IMR-90 (cell line): ENCODE results near the gene RNF215.

Experiments
- BHLHE40 ChIP-seq: fragments of 150-350 bp; IDR thresholded peaks from 2 replicates; pipeline ENCODE4 v1.6.1; 2016; ENCODE audit warnings: mild to moderate bottlenecking, low read depth, low read length
- CEBPB ChIP-seq: IDR thresholded peaks from 2 replicates; pipeline ENCODE4 v1.6.1; 2012; ENCODE audit warnings: low read depth, low read length, improper control_type of control experiment
- CHD1 ChIP-seq: IDR thresholded peaks from 2 replicates; pipeline ENCODE4 v1.6.1; 2012; ENCODE audit warnings: low read depth, low read length, improper control_type of control experiment
- FOS ChIP-seq: fragments of 150-350 bp; IDR thresholded peaks from 2 replicates; pipeline ENCODE4 v1.6.1; 2016; ENCODE audit warnings: low read depth, low read length
- MAFK ChIP-seq: IDR thresholded peaks from 2 replicates; pipeline ENCODE4 v1.6.1; 2012; ENCODE audit warnings: low read depth, low read length, improper control_type of control experiment
- MXI1 ChIP-seq: IDR thresholded peaks from 2 replicates; pipeline ENCODE4 v1.6.1; 2012; ENCODE audit warnings: low read depth, mild to moderate bottlenecking, low read length, moderate library complexity, borderline replicate concordance
- POLR2A ChIP-seq: IDR thresholded peaks from 2 replicates; pipeline ENCODE4 v1.6.1; 2012; ENCODE audit warnings: mild to moderate bottlenecking, low read depth, low read length
- RAD21 ChIP-seq: IDR thresholded peaks from 2 replicates; pipeline ENCODE4 v1.6.1; 2012; ENCODE audit warnings: low read length, improper control_type of control experiment
- RCOR1 ChIP-seq: IDR thresholded peaks from 2 replicates; pipeline ENCODE4 v1.6.1; 2012; ENCODE audit warnings: mild to moderate bottlenecking, low read length, improper control_type of control experiment; ENCODE audit not compliant: insufficient replicate concordance
- RFX5 ChIP-seq: IDR thresholded peaks from 2 replicates; pipeline ENCODE4 v1.8.0; 2012; ENCODE audit warnings: low read depth, mild to moderate bottlenecking, low read length, moderate library complexity
- SMC3 ChIP-seq: fragments of 150-350 bp; IDR thresholded peaks from 2 replicates; pipeline ENCODE4 v1.6.1; 2016; ENCODE audit warnings: low read depth, mild to moderate bottlenecking, antibody characterized with exemption, low read length, moderate library complexity
- TF ChIP-seq, protein P1 (sequence below): conservative IDR thresholded peaks from 2 replicates; pipeline ENCODE4 v1.5.1; 2012; ENCODE audit warnings: mild to moderate bottlenecking, low read depth, low read length, improper control_type of control experiment
- TF ChIP-seq, protein P2 (sequence below): fragments of 150-350 bp; IDR thresholded peaks from 2 replicates; pipeline ENCODE4 v1.6.1; 2017; ENCODE audit warnings: mild to moderate bottlenecking, antibody characterized with exemption, low read length, low read depth
- TF ChIP-seq, protein P3 (sequence below): fragments of 150-350 bp; IDR thresholded peaks from 2 replicates; pipeline ENCODE4 v1.6.1; 2016; ENCODE audit warnings: low read depth, mild to moderate bottlenecking, low read length, moderate library complexity, borderline replicate concordance

DNA sequence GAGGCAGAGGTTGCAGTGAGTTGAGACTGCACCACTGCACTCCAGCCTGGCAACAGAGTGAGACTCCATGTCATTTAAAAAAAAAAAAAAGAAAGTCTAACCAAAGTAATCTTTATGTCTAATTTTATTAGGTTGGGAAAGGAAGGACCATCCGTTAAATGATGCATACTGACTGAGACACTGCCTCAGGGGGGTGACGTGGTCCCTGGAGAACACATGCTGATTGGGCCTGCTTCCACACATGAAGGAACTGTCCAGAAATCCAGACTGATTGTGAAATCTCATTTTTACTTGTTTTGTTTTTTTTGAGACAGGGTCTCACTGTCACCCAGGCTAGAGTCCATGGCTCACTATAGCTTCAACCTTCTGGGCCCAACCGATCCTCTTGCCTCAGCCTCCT is 36.0 kb downstream of the RNF215 start:
- TF ChIP-seq, protein P1, sequence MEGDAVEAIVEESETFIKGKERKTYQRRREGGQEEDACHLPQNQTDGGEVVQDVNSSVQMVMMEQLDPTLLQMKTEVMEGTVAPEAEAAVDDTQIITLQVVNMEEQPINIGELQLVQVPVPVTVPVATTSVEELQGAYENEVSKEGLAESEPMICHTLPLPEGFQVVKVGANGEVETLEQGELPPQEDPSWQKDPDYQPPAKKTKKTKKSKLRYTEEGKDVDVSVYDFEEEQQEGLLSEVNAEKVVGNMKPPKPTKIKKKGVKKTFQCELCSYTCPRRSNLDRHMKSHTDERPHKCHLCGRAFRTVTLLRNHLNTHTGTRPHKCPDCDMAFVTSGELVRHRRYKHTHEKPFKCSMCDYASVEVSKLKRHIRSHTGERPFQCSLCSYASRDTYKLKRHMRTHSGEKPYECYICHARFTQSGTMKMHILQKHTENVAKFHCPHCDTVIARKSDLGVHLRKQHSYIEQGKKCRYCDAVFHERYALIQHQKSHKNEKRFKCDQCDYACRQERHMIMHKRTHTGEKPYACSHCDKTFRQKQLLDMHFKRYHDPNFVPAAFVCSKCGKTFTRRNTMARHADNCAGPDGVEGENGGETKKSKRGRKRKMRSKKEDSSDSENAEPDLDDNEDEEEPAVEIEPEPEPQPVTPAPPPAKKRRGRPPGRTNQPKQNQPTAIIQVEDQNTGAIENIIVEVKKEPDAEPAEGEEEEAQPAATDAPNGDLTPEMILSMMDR: no peak
- TF ChIP-seq, protein P2, sequence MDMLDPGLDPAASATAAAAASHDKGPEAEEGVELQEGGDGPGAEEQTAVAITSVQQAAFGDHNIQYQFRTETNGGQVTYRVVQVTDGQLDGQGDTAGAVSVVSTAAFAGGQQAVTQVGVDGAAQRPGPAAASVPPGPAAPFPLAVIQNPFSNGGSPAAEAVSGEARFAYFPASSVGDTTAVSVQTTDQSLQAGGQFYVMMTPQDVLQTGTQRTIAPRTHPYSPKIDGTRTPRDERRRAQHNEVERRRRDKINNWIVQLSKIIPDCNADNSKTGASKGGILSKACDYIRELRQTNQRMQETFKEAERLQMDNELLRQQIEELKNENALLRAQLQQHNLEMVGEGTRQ: no peak
- TF ChIP-seq POLR2A: no peak
- no peak for TF ChIP-seq RFX5
- no peak for TF ChIP-seq RCOR1
- TF ChIP-seq SMC3: no peak
- TF ChIP-seq, protein P3, sequence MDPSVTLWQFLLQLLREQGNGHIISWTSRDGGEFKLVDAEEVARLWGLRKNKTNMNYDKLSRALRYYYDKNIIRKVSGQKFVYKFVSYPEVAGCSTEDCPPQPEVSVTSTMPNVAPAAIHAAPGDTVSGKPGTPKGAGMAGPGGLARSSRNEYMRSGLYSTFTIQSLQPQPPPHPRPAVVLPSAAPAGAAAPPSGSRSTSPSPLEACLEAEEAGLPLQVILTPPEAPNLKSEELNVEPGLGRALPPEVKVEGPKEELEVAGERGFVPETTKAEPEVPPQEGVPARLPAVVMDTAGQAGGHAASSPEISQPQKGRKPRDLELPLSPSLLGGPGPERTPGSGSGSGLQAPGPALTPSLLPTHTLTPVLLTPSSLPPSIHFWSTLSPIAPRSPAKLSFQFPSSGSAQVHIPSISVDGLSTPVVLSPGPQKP: no peak
- TF ChIP-seq CHD1: no peak
- no peak for TF ChIP-seq FOS
- TF ChIP-seq BHLHE40: no peak
- TF ChIP-seq CEBPB: peak; percentile 39; the same call in 1 of the 2 replicates
- no peak for TF ChIP-seq MAFK
- no peak for TF ChIP-seq MXI1
- TF ChIP-seq RAD21: no peak
